G401.6 (cell line): ENCODE measurements around the gene POLG.

Experiments used
- FAIRE-seq: peaks from 2 replicates; lab custom pipeline; 2012; peaks lifted over from hg19 to GRCh38; lab: Jason Lieb, UNC

POLG gene

DNA sequence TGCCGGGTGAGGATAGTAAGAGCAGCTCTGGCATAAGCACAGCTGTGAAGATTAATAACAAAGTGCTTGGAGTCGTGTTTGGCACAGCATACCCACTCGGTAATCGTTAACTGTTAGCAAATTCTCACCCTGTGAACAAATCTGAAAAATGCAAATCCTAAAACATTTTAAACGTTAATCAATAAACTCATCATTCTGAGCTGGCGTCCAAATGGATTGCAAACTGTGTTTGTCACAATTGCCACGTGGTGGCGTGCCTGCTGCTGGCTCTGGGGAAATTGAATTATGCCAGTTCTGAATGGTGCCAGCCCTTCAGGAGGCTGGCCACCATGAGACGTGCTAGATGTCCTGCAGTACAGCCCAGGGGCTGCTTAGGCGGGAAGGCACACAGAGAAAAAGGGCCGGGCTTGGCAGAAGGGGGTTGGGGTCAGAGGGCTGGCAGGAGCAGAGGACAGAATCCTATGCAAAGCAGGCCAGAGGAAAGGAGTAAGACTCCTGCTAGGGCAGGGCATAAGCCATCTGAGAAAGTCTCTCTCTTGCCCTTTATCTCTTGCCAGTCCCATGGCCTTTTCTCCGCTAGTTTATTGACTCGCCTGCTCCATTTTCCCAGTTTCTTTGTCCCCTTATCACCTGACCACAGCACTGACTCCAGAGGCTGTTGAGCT, 22.1 kb upstream of the POLG start:
- FAIRE-seq: no peak

- FAIRE-seq: no peak
Observed at GRCh38 chr15:89353991-89354390, 19.4 kb upstream of the POLG start.

- FAIRE-seq: no peak
Observed at GRCh38 chr15:89352476-89352875, 17.9 kb upstream of the POLG start.

DNA sequence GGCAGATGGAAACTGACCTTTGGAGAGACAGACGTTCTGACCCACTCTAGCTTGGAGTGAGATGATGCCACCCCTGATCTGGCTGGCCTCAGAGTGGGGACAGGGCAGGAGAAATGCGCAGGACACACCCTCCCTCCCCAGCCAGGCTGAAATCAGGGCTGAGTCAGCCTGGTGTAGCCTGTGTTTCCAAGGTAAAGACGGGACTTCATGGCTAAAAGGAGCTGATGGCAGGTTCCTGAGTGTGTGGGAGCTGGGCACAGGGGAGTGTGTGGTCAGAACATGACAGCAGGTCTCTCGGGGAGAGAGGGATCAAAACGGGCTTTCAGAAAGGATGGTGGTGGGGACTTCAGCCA, 14.6 kb upstream of the POLG start:
- no peak for FAIRE-seq

GRCh38 chr15:89346516-89347231, 12.1 kb upstream of the POLG start:
- no peak for FAIRE-seq

DNA sequence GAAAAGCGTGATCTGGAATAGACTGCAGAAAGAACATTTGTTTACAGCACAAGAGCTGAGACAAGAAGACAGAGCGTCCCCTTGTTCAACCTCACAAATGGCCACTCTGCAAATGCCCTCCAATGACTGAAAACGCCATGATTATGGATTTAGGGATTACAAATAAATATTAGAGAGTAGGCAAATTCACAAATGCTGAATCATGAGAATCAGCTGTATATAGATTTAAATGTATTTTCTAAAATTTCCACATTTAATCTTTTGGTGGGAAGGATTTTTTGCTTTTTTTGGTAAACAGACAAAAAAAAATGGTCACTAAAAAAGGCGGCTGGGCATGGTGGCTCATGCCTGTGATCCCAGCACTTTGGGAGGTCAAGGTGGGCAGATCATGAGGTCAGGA, 10.6 kb upstream of the POLG start:
- no peak for FAIRE-seq

GRCh38 chr15:89342840-89343239, 8.2 kb upstream of the POLG start:
- FAIRE-seq: no peak

GRCh38 chr15:89341316-89342005, 6.8 kb upstream of the POLG start:
- FAIRE-seq: no peak

DNA sequence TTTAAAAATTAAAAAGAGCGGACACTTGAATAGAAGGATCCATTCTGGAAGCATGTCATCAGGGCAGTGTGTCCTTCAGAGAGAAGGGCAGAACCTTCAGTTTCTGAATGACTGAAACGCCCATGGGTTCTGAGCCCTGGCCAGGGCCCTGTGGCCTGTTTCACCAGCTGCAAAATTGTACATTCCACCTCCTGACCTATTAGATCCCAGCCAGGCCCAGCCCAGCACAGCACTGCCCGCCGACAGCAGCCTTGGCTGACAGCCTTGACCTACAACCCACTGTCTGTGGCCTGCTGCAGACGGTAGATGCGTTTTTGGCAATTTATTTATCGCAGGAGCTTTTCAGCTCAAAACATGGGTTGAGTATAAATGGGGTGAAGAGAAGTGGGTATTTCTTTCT, 5.9 kb upstream of the POLG start:
- no peak for FAIRE-seq

DNA sequence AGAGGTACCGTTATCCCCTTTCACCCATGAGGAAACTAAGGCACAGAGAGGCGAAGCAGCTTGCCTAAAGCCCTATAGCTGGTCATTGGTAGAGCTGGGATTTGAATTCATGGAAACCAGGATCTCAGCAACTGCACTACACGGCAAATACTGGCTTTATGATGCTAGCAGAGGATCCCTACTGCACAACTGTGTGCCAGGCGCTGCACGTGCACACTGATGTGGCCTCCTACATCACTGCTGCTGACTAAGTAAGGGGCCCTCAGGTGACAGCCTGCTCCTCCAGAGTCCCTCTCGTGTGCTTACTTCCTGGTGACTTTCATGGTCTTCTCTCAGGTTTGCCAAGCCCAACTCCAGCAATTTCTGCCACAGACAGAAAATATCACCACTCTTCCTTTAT, 3.4 kb upstream of the POLG start:
- no peak for FAIRE-seq

- no peak for FAIRE-seq
Observed at GRCh38 chr15:89335298-89336041, 846 bp upstream of the POLG start.

- no peak for FAIRE-seq
Observed at GRCh38 chr15:89333959-89334509, 590 bp downstream of the POLG start.

- FAIRE-seq: no peak
Observed at GRCh38 chr15:89333011-89333860, 1.4 kb downstream of the POLG start.

- FAIRE-seq: no peak
Observed at GRCh38 chr15:89332446-89332845, 2.2 kb downstream of the POLG start.

- FAIRE-seq: no peak
Observed at GRCh38 chr15:89330881-89331595, 3.6 kb downstream of the POLG start.

- FAIRE-seq: no peak
Observed at GRCh38 chr15:89330119-89330518, 4.5 kb downstream of the POLG start.

- FAIRE-seq: no peak
Observed at GRCh38 chr15:89329329-89330084, 5.1 kb downstream of the POLG start.

- FAIRE-seq: no peak
Observed at GRCh38 chr15:89328398-89329254, 6.0 kb downstream of the POLG start.

GRCh38 chr15:89327113-89327512, 7.5 kb downstream of the POLG start:
- no peak for FAIRE-seq
